Measurements from ENCODE around the gene TBC1D19.
"Not testable (repeated sequence)": the region's sequence is repeated elsewhere in the genome, so short reads cannot be mapped to it uniquely, and the experiment has no call there.

The TBC1D19 gene

DNA sequence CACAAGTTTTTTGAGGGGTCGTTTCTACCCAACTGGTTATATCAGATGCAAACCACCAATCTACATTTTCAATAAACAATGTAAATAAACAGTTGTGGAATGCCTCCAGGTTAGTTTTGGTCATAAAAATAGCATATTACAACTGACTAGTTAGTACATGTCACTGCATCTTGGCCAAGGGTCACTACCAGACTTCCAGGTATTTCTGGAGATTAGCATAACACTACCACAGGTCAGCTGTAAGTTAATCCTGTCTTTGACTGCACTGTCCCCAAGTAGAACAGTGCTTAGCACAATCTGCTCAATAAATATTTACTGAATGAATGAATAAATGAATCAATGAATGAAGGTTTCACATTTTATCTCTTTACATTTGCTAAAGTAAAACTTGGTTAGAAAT lies 64.4 kb downstream of the TBC1D19 start:
- in situ Hi-C loops (cut with HindIII; ENCODE audit: low pct_ligation_motif_present, low pct_unique_long_range_greater_than_20kb, low sequenced_read_pairs): no loop called here
- no peak for DNase-seq

DNA sequence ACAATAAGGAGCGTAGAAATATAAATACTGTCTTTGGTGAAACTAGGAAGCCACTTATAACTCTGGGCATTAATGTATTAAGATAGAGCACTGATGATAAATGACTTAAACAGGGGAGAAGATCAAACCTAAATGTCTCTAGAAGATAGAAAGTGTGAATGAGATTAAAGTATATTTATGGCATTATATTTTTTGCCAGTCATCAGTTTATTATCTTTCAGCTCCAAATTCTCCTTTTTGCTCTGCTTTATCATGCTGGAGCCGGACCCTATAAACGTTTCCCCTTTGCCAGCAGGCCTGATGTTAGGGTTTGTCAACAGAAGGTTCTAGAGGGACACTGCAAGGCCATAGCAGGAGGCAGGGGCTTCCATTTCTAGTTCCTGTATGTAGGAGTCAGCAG lies 76.4 kb downstream of the TBC1D19 start:
- in situ Hi-C loops (cut with HindIII; ENCODE audit: low pct_ligation_motif_present, low pct_unique_long_range_greater_than_20kb, low sequenced_read_pairs): no loop called here
- no peak for DNase-seq

DNA sequence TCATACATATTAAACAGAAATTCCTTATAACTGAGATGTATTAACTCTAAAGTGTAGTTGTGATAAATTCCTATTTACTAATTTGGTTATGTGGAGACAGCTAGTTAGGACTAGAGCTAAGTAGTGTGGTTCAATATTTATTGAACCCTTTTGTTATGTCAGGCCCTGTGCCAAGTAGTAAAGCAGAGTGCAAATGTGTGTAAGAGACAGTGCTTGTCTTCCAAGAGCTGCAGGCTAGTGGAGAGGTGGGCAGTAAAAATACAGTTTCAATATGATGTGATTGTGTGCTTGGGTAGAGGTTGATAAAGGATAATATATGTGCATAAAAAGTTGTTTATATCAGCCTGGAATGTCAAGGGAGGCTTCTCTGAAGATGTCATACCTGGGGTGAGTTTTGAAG lies 80.0 kb downstream of the TBC1D19 start:
- no peak for DNase-seq
- in situ Hi-C loops (cut with HindIII; ENCODE audit: low pct_ligation_motif_present, low pct_unique_long_range_greater_than_20kb, low sequenced_read_pairs): no loop called here

DNA sequence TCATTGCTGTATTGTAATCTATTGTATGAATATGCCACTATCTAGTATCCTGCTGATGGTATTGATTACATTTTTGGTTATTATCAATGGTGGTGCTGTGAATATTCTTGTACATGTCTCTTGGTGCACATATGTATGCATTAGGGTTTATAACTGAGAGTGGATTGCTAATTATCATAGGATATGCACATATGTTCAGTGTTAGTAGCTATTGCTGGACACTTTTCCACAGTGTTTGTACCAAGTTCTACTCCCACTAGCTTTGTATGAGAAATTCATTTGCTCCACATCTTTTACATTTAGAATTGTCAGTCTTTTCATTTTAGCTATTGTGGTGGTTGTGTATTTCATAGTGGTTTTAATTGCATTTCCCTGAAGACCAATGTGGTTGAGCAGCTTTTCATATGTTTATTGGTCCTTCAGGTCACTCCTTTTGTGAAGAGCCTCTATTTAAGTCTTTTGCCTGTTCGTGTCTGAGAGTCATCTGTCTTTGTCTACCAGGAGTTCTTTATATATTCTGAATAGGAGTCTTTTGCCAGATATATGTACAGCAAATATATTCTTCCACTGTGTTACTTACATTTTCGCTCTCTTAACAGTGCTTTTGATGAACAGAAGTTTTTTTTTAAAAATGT lies 87.1 kb downstream of the TBC1D19 start:
- in situ Hi-C loops (cut with HindIII; ENCODE audit: low pct_ligation_motif_present, low pct_unique_long_range_greater_than_20kb, low sequenced_read_pairs): no loop called here
- DNase-seq: no peak

DNA sequence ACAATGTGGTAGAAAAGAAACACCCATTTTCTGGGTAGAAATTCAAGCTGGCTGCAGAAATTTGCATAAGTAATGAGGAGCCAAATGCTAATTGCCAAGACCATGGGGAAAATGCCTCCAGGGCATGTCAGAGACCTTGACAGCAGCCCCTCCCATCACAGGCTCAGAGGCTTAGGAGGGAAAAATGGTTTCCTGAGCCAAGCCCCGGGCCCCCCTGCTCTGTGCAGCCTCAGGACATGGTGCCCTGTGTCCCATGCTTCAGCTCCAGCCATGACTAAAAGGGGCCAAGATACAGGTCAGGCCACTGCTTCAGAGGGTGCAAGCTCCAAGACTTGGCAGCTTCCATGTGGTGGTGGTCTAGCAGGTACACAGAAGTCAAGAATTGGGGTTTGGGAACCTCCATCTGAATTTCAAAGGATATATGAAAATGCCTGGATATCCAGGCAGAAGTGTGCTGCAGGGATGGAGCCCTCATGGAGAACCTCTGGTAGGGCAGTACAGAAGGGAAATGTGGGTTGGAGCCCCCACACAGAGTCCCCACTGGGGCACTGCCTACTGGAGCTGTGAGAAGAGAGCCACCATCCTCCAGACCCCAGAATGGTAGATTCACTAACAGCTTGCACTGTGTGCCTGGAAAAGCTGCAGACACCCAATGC lies 95.3 kb downstream of the TBC1D19 start:
- DNase-seq; in situ Hi-C loops (cut with HindIII; ENCODE audit: low pct_ligation_motif_present, low pct_unique_long_range_greater_than_20kb, low sequenced_read_pairs): not testable (repeated sequence)

DNA sequence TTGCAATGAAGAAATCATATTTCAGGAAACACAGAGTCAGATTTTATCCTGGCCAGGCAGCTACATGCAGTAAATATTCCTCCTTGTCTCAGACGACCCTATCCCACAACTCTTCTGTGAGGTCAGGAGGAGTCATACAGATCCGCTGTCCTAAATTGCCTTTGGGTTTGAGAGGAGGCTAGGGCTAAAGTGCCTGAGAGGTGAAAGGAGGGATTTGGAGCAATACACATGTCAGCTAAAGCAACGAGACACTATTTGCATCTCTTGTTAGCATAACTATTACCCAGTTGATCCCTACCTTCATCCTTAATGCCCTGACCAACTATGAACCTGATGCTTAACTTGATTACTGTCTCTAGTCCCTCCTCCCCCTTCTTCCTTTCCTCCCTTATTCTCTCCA lies 98.6 kb downstream of the TBC1D19 start:
- no peak for DNase-seq
- in situ Hi-C loops (cut with HindIII; ENCODE audit: low pct_ligation_motif_present, low pct_unique_long_range_greater_than_20kb, low sequenced_read_pairs): no loop called here

DNA sequence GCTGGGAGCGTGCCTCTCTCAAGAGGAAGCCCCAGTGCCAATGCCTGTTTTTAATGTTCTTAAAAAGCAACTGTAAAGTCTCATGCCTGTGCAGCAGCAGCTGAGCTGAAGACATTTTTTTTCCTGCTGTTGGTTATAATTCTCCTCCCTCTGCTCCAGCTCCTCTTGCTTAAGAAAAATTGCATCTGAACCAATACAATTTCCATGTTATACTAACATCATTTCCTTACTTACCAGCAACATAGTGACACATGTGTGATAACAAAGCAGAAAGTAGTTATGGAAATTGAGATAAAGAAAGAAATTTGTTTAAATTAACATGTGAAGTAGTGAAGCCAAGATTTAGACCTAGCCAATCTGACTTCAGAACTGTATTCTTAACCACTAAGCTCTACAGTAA lies 101.4 kb downstream of the TBC1D19 start:
- no peak for DNase-seq
- in situ Hi-C loops (cut with HindIII; ENCODE audit: low pct_ligation_motif_present, low pct_unique_long_range_greater_than_20kb, low sequenced_read_pairs): no loop called here

DNA sequence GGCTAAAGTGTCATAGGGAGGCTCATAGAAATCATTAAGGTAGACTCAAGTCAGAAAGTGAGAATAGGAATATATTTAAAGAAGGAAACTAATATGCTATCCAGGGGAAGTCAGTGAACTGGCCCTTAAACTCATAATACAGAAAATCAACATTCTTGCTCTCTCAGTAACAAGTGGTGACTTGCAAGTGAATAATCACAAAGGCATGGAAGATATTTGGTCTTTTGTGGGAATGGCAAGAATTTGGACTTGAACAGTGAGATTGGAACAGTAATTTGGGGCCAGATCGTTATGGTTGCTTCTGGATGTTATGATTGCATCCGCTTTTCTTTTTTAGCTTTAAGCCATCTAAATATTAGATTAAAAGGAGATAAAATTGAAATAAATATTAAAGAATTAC lies 103.8 kb downstream of the TBC1D19 start:
- DNase-seq: peak; percentile 28
- in situ Hi-C loops (cut with HindIII; ENCODE audit: low pct_ligation_motif_present, low pct_unique_long_range_greater_than_20kb, low sequenced_read_pairs): no loop called here

DNA sequence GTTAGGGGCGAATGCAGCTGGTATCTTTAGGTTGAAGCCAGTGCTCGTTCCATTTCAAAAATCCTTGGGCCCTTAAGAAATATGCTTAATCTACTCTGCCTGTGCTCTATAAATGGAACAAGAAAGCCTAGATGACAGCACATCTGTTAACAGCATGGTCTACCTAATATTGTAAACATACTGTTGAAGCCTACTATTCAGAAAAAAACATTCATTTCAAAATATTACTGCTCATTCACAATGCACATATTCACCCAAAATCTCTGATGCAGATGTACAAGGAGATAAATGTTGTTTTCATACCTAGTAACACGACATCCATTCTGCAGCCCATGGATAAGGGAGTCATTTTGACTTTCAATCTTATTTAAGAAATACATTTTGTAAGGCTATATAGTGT lies 106.6 kb downstream of the TBC1D19 start:
- DNase-seq: no peak
- in situ Hi-C loops (cut with HindIII; ENCODE audit: low pct_ligation_motif_present, low pct_unique_long_range_greater_than_20kb, low sequenced_read_pairs): no loop called here

DNA sequence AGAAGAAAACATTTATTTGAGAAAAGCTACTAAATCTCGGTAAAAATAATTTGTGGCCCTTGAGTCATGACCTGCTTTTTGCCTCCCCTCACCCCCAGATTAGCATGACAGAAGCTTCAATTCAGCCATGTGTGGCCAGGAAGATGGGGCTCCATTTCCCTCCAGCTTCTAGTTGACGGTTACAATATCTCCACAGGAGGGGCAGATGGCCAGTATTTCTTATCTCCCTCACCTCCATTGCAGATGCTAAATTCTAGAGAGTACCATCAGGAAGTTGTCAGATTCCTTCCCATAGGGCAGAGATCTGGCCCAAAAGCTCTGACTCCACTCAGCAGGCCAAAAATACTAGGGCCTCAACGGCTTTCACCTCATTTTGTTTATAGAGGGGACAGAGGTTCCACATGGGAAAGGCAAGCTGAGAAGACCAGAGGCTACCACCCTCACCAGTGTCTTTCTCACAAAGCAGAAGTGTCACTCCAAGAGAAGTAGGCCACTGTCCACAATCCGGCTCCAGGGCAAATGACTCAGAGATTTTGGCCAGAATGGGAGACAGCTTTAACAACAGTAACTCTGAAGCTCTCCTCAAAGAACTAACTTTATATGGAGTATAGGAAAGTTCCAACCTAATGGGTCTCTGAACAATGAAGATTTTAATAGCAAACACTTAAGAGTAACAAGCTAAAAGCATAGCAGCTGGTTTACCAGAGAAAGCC lies 108.3 kb downstream of the TBC1D19 start:
- DNase-seq: no peak
- in situ Hi-C loops (cut with HindIII; ENCODE audit: low pct_ligation_motif_present, low pct_unique_long_range_greater_than_20kb, low sequenced_read_pairs): no loop called here

DNA sequence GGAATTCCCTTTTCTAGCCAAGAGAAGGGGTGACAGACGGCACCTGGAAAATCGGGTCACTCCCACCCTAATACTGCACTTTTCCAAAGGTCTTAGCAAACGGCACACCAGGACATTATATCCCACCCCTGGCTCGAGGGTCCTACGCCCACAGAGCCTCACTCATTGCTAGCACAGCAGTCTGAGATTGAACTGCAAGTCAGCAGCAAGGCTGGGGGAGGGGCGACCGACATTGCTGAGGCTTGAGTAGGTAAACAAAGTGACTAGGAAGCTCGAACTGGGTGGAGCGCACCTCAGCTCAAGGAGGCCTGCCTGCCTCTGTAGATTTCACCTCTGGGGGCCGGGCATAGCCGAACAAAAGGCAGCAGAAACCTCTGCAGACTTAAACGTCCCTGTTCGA lies 110.2 kb downstream of the TBC1D19 start:
- DNase-seq; in situ Hi-C loops (cut with HindIII; ENCODE audit: low pct_ligation_motif_present, low pct_unique_long_range_greater_than_20kb, low sequenced_read_pairs): not testable (repeated sequence)

DNA sequence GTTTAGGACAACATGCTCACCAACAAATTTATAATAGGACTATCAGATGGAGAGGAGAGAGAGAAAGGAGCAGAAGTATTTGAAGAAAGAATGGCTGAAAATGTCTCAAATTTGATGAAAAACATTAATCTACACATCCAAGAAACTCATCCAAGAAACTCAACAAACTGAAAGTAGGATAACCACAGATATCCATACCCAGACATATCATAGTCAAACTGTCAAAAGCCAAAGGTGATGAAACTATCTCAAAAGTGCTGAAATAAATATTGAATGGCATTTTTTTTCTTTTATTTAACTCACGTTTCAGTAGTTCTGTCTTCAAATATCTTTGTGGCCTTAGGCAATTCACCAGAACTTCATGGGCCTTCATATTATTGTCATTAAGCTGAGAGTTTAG lies 116.2 kb downstream of the TBC1D19 start:
- in situ Hi-C loops (cut with HindIII; ENCODE audit: low pct_ligation_motif_present, low pct_unique_long_range_greater_than_20kb, low sequenced_read_pairs): no loop called here
- DNase-seq: no peak

DNA sequence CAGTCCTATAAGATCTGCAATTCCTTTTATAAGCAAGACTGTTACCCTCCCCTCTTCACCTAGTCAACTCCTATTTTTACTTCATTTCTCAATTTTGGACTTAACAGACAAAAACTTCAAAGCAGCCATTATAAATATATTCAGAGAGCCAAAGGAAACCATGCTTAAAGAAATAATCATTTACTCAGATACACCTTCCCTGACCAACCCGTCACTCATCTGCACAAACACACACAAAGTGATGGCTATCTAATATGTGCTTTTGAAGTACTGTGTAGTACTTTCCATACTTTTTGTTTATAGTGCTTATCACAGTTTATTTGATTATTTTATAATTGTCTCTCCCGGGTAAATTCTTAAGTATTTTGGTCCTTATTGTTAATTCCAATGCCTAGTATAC lies 117.2 kb downstream of the TBC1D19 start:
- DNase-seq: no peak
- in situ Hi-C loops (cut with HindIII; ENCODE audit: low pct_ligation_motif_present, low pct_unique_long_range_greater_than_20kb, low sequenced_read_pairs): no loop called here

DNA sequence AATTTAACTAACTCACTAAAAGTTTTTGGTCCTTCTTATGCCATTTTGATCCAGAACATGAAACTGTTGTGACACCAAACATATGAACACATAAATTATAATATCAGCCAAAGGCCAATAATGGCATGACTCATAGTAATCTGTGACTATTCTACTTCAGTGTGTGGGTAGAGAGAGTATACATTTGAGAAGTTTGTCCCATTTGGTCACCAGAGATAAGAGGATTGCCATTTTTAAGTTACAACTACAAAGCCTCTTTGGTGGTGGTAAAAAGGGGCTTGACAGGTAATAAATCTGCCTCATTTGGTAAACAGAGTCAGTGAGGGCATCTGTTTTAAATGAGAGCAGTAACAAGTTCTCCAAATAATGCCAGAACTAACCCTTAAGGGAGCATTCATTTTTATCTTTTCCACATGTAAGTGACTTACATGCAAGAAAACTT lies 117.9 kb downstream of the TBC1D19 start:
- no peak for DNase-seq
- in situ Hi-C loops (cut with HindIII; ENCODE audit: low pct_ligation_motif_present, low pct_unique_long_range_greater_than_20kb, low sequenced_read_pairs): no loop called here

DNA sequence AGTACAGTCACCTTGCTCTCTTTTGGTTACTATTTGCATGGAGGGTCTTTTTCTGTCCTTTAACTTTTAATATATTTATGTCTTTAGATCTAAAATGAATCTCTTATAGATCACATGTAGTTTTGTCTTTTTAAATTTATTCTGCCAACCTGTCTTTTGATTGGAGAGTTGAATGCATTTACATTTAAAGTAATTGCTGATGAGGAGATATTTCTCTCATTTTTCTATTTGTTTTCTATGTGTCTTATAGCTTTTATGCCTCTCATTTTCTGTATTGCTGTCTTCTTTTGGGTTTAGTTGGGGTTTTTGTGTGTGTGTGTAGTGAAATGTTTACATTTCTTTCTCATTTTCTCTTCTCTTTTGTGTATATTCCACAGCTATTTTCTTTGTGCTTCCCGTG lies 123.5 kb downstream of the TBC1D19 start:
- DNase-seq: no peak
- in situ Hi-C loops (cut with HindIII; ENCODE audit: low pct_ligation_motif_present, low pct_unique_long_range_greater_than_20kb, low sequenced_read_pairs): no loop called here

DNA sequence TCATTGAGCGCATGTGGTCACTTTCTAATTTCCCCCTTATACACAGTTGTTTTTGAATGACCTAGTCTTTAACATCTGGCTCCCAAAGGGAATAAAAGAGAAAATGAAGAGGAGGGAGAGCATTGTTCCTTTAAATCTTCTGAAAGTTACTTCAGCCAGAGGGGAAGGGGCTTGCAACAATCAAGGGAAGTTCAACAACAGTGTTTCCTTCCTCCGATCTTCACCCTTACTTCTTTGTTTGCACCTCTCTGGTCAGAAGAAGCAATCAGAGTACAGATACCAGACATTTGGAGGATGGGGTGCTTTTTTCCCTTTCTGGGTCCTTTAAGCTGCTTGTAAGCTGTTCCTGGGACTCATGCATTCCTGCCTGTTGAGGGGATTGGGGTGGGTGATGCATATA lies 125.4 kb downstream of the TBC1D19 start:
- in situ Hi-C loops (cut with HindIII; ENCODE audit: low pct_ligation_motif_present, low pct_unique_long_range_greater_than_20kb, low sequenced_read_pairs): no loop called here
- DNase-seq: no peak

DNA sequence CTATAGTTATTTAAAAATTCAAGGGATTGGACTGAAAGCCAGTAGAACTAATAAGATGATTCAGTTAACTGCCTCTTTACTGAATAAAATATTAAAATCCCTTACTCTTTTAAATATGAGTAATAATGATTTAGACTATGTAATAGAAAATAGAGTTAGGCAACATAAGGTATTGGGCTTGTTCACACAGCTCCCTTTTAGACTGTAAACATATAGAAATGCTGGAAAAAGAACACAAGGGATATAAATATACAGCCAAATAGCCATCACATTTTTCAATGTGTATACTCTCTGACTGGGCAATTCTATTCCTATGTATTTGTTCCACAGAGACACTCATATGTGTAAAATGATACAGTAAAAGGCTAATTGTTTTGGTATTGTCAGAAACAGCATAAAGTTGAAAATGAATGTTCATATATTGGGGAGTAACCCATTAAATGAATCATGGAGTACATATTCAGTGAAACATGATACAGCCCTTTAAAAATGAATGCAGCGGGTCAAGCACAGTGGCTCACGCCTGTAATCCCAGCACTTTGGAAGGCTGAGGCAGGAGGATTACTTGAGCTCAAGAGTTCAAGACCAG lies 129.8 kb downstream of the TBC1D19 start:
- DNase-seq: no peak
- in situ Hi-C loops (cut with HindIII; ENCODE audit: low pct_ligation_motif_present, low pct_unique_long_range_greater_than_20kb, low sequenced_read_pairs): no loop called here

DNA sequence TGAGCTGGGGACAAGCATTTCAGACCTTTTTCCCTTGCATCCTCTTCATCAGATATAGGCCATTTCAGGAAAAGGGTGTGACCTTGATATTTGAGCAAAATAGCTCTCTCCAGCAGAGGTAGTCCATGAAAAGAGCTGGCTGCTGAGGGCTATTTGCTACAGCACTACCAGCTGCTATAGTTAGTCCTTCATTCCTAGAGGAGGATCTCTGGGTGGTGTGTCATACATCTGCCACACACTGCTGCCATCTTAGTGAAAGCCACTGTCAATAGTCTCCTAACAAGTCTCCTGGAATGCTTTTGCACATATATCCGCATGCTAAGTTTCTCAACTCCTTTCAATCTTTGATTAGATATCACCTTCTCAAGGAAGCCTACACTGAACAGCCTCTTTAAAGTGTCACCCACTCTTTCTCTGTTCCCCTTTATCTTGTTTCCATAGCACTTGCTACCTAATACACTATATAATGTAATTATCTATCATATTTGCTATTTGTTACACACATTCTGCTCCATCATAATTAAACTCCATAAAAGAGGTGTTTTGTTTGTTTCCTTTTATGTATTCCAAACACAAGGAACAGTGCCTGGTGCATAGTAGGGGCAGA lies 131.9 kb downstream of the TBC1D19 start:
- no peak for DNase-seq
- in situ Hi-C loops (cut with HindIII; ENCODE audit: low pct_ligation_motif_present, low pct_unique_long_range_greater_than_20kb, low sequenced_read_pairs): no loop called here

DNA sequence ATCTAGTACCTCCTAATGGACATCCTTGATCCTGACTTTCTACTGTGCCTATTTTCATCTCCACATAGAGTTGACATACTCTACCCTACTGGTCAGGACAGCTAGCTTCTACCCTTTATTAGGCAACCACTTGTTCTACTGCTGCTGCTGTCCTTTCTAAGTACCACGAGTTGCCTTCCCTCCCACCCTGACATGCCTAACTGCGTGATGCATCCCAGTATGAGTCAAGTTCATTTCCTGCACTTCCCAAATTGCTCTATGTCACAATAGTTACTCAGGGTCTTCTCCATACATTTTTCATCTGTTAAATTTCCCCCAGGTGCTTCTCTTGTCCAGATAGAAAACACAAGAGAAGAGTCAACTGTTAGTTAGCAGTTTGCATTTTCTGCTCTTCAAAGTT lies 133.4 kb downstream of the TBC1D19 start:
- DNase-seq: no peak
- in situ Hi-C loops (cut with HindIII; ENCODE audit: low pct_ligation_motif_present, low pct_unique_long_range_greater_than_20kb, low sequenced_read_pairs): no loop called here
